NCI-H2107 (cell line): Measurements from ENCODE around the gene PIF1.
"Not testable (repeated sequence)": the region's sequence is repeated elsewhere in the genome, so short reads cannot be mapped to it uniquely, and the experiment has no call there.

Experiments used
- DNase-seq: peaks from one replicate; lab custom pipeline; 2025; lab: John Stamatoyannopoulos, UW

The PIF1 gene

GRCh38 chr15:64847876-64848716 lies 22.6 kb upstream of the PIF1 start:
- no peak for DNase-seq

GRCh38 chr15:64847448-64847847 lies 22.0 kb upstream of the PIF1 start:
- DNase-seq = no peak

GRCh38 chr15:64847016-64847415 lies 21.6 kb upstream of the PIF1 start:
- no peak for DNase-seq

GRCh38 chr15:64845831-64846595 lies 20.6 kb upstream of the PIF1 start:
- no peak for DNase-seq

GRCh38 chr15:64845183-64845611 lies 19.8 kb upstream of the PIF1 start:
- no peak for DNase-seq

GRCh38 chr15:64844576-64845145 lies 19.2 kb upstream of the PIF1 start:
- DNase-seq = no peak

- DNase-seq = no peak
Measured at GRCh38 chr15:64843991-64844390, 18.5 kb upstream of the PIF1 start.

GRCh38 chr15:64842986-64843561 lies 17.6 kb upstream of the PIF1 start:
- no peak for DNase-seq

- no peak for DNase-seq
Measured at GRCh38 chr15:64842096-64842939, 16.9 kb upstream of the PIF1 start.

GRCh38 chr15:64841344-64842095 lies 16.1 kb upstream of the PIF1 start, which contains the start of gene PLEKHO2:
PLEKHO2 (plus strand) TSS chr15:64841915; CDS start chr15:64842017, 102 bp downstream.
- peak; percentile 18 for DNase-seq

- no peak for DNase-seq
Measured at GRCh38 chr15:64841060-64841343, 15.6 kb upstream of the PIF1 start.

GRCh38 chr15:64837502-64837901 lies 12.1 kb upstream of the PIF1 start:
- no peak for DNase-seq

- DNase-seq = no peak
Measured at GRCh38 chr15:64836023-64836536, 10.6 kb upstream of the PIF1 start.

GRCh38 chr15:64833690-64834089 lies 8.2 kb upstream of the PIF1 start:
- no peak for DNase-seq

GRCh38 chr15:64828985-64829384 lies 3.5 kb upstream of the PIF1 start:
- DNase-seq = no peak

GRCh38 chr15:64824929-64825430 lies 467 bp downstream of the PIF1 start:
- DNase-seq = no peak

- DNase-seq = no peak
Measured at GRCh38 chr15:64816452-64816851, 9.0 kb downstream of the PIF1 start.

GRCh38 chr15:64814965-64815364 lies 10.5 kb downstream of the PIF1 start:
- not testable (repeated sequence) for DNase-seq

- not testable (repeated sequence) for DNase-seq
Measured at GRCh38 chr15:64814283-64814682, 11.2 kb downstream of the PIF1 start.

GRCh38 chr15:64813075-64813474 lies 12.4 kb downstream of the PIF1 start:
- no peak for DNase-seq
